ENCODE measurements around the gene FBN1.

DNA sequence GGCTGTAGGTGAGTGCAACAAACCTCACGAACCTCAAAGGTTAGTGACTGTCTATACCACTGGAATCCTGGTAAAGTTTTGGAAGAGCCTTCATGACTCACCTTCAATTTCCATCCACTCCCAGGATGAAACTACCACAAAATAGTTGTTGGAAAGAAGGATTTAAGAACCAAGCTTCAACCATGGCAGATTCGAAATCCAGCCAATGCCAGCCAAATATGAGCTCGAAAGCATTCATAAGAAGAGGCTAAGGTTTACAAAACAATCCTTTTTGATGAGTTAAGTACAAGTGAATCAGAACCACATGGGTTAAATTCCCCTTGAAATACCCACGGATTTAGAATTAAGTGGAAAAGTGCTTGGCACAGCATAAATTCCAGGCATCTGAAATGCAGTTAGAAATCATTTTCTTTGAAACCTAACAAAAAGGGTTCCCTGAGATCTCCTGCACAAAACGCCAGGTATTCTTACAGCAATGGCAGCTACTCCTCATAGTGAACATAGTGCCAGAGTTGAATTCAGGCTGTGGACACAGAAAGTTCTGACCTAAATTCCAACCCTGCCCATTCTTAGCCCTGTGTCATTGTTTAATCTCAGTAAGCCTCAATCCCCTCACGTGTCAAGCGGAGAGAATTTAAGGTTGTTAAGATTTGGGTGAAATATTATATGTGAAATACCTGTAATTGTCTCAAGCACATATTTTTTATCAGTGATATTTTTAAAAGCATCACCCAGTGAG lies 89.2 kb downstream of the FBN1 start:
- TF ChIP-seq EZH2phosphoT487 (IDR thresholded peaks at IDR 0.05; ENCODE audit: borderline replicate concordance, low read length) (no peak), EZH2 (IDR thresholded peaks at IDR 0.05; ENCODE audit: low read length, unreplicated experiment) (no peak)
- TF ChIP-seq, protein P1, sequence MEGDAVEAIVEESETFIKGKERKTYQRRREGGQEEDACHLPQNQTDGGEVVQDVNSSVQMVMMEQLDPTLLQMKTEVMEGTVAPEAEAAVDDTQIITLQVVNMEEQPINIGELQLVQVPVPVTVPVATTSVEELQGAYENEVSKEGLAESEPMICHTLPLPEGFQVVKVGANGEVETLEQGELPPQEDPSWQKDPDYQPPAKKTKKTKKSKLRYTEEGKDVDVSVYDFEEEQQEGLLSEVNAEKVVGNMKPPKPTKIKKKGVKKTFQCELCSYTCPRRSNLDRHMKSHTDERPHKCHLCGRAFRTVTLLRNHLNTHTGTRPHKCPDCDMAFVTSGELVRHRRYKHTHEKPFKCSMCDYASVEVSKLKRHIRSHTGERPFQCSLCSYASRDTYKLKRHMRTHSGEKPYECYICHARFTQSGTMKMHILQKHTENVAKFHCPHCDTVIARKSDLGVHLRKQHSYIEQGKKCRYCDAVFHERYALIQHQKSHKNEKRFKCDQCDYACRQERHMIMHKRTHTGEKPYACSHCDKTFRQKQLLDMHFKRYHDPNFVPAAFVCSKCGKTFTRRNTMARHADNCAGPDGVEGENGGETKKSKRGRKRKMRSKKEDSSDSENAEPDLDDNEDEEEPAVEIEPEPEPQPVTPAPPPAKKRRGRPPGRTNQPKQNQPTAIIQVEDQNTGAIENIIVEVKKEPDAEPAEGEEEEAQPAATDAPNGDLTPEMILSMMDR (conservative IDR thresholded peaks at IDR 0.05; ENCODE audit: low read depth, low read length) = no peak
